HG02759 (cell line): ENCODE data around the gene ZNF71.
"Not testable (repeated sequence)": the region's sequence is repeated elsewhere in the genome, so short reads cannot be mapped to it uniquely, and the experiment has no call there.

ENCODE experiments used
- ATAC-seq: cut with Tn5 transposase; IDR thresholded peaks from one replicate; pipeline ENCODE4 v1.9.1; 2021; ENCODE audit warnings: mild to moderate bottlenecking, moderate library complexity; ENCODE audit not compliant: unreplicated experiment

ZNF71 gene

DNA sequence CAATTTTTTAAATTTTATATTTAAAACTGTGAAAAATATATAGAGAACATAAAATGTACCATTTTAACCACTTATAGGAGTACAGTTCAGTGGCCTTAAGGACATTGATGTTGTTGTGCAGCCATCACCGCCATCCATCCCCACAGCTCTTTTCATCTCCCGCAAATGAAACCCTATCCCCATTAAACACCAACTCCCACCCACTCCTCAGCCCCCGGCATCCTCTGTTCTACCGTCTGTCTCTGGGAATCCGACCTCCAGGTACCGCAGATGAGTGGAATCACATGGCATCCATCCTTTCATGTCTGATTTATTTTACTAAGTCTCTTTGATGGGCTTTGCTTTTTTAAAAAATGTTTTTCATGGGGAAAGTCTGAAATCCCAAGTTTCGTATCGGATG is 24.0 kb downstream of the ZNF71 start:
- no peak for ATAC-seq

DNA sequence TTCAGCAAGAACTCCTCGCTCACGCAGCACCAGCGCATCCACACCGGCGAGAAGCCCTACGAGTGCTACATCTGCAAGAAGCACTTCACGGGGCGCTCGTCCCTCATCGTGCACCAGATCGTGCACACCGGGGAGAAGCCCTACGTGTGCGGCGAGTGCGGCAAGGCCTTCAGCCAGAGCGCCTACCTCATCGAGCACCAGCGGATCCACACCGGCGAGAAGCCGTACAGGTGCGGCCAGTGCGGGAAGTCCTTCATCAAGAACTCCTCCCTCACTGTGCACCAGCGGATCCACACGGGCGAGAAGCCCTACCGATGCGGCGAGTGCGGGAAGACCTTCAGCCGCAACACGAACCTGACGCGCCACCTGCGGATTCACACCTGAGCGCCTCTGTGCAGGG is 27.3 kb downstream of the ZNF71 start:
- no peak for ATAC-seq

DNA sequence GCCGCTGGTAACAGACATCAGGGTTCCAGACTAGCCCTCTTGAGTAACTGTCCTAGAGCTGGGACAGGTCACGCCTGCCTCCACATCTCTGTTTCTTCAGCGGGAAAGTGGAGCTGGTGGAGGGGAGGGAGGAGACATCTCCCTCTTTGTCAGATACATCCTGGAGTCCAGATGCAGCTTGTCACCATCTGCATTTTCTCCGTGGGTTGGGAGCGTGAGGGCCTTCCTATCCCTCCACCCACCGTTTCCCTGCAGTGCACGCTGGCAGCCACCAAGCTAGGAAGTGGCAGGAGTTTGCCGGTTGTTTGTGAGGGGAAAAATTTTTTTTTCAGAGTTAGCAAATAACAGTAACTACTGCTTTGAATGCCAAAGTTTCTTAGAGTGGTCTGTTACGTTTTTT is 27.9 kb downstream of the ZNF71 start:
- ATAC-seq, result no peak

DNA sequence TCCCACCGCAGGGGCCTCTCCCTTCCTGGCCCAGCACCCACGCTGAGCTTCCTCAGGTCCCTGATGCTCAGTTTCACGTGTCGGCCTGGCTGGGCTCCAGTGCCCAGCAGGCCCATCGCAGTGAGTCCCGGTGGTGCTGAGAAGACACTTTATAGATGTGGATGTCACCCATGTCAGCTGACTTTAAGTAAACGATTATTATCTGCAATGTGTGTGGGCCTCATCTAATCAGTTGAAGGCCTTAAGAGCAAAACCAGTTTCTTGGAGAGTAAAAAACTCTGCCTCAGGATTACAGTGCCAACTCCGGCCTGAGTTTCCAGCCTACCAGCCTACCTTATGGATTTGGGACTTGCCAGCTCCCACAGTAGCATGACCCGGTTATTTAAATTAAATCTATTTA is 30.6 kb downstream of the ZNF71 start:
- ATAC-seq, result no peak

DNA sequence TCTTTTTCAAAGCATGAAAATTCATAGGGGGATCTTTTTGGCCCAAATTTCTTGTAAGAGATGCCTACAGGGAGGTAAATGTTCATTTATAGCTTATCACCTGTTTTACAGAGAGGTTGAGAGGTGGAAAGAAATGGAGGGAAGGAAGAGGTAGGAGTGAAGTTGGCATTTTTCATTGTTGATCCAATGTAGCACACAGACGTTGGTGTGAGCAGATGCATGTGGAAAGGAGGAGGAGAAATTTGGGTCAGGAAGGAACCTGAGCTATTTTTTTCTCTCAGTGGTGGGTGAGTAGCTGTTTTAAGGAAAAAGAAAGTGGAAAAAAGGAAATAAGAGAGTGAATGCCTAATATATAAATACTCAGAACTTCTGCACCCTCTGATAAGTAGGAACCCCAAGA is 37.9 kb downstream of the ZNF71 start:
- no peak for ATAC-seq

DNA sequence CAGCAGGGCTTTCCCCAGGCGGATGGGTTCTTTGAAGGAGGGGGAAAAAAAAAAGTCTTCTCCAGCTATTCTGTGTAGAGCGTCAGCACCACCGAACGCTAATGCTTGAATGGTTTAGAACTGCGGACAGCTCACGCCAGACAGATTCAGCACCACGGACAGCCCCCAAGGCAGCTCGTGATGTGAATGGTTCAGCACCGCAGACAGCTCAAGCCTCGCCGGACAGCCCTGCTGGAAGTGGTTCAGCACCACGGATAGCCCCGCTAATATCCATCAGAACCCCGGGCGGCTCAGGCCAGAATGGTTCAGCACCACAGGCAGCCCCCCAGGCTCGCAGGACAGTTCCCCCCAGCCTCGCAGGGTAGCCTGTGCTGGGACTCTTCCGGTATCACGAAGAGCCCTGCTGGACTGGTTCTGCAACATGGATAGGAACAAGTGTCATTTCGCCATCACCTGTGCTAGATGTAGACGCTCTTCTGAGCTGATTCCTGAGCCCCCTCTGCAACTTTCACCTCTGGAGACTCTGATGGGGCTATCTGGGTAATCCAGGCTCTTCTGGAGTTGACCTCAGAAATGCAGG is 43.0 kb downstream of the ZNF71 start:
- ATAC-seq, result no peak

DNA sequence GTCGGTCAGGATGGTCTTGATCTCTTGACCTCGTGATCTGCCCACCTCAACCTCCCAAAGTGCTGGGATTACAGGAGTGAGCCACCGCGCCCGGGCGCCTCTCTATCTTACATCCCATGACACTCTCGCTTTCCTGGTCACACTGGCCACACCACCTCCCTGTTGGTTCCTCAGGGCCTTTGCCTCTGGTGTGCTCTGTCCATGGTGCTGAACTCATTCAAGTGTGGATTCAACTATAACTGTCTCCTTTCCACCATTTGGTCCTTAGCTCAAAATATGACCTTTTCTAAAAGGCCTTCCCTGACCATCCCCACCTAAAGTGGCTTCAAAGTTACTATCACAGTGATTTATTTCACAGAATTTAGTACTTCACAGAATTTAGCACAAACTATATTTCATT is 44.1 kb downstream of the ZNF71 start:
- no peak for ATAC-seq

DNA sequence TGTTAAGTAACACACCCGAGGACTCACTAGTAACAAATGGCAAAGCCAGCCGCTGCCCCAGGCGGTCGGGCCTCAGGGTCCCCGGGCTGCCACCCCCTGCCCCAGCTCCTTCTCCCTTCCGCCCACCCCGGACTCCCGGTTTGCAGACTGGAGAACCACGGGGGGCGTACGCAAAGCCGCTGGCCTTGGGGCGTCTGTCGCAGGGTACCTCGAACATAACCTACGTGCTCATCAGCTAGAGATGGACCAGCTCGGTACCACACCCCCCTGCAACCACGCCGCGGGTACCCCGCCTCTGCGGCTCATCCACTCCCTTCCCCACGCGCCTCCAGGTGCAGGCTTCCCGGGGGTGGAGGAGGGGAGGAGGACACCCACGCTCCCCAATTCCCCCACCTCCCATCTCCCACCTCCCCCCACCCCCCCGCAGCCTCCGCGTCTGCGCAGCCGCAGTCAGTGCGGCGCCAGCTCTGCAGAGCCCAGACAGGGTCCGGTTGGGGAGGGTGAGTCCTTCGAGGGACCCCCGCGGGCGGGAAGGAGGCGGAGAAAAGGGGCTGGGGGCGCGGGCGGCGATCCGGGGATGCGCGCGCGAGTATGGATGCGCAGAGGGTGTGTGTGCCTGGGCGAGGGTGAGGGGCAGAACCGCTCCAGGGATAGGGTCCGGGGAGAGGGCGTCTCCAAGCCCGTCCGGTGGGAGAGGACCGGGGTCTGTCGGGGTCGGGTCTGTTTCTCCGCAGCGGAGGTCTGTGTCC is 47.8 kb downstream of the ZNF71 start, which contains the start of gene SMIM17:
Gene SMIM17 (plus strand): TSS at position 449 of the 749 bp plus-strand sequence. CDS start 2,509 bp downstream, outside the sequence.
- ATAC-seq, result no peak

DNA sequence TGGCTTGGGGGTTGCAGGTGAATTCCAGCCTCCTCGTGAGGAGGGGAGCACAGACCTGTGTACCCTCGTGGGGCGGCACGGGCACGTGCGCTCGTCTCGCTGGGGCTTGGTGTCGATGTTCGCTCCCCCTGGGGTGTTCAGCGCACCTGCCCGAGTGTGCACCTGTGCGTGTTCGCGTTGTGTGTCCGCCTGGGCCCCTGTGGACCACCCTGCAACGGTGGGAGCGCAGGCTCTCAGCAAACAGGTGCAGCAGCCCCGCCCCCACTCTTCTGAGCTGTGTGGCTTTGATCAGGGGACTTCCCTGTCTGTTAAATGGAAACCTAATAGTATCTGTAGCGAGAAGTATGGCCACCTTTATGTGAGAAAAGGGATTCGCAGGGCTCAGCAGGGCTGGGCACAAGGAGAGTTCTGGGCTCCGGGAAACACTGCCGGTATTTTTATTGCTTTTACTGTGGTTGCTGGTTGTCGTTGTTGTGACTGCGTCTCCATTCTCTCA is 48.4 kb downstream of the ZNF71 start:
- ATAC-seq, result no peak

DNA sequence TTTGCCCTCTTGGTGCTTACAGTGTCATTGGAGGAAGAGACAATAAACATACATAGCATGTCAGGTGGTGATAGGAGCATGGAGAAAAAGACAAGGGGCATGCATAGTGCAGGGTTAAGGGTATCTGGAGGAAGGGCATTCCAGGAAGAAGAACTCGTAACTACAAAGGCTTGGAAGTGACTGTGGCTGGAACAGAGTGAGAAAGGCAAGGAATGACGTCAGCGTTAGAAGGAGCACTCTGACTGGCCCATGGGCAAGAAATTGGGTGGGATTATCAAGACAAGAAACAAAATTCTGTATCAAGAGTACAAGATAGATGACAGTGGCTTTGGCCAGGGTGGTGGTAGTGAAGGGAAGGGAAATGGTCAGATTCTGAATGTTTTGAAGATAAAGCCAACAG is 59.0 kb downstream of the ZNF71 start:
- ATAC-seq, result no peak

DNA sequence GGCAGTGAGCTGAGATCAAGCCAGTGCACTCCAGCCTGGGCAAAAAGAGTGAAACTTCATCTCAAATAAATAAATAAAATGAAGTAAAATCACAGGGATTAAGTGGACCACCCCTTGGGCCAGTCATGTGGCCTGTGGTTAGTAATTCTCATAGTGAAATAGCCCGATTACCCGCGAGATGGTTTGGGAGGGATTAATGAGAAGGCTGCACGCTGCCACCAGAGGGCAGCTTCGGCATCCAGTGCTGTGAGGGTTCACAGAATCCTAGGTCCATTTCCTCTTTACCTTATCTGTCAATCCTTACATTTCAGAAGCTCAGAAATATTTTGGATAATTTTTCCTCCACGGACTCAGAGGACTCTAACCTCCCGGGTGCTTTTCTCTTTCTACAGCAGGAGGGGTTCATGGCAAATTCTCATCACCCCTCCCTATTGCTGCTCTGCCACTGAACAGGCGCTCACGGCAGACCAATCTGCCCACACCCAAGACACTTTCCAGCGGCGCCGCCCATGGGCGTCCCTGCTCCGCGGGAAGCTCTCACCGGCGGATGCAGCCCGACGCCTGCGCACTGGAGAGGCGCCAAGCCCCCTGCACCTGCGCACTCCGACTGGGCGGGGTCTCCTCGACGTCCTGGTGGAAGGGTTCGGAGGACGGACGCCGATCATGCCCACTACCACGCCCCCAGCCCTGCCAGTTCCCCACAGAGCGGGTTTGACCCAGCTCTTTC is 65.4 kb downstream of the ZNF71 start:
- ATAC-seq, result no peak

DNA sequence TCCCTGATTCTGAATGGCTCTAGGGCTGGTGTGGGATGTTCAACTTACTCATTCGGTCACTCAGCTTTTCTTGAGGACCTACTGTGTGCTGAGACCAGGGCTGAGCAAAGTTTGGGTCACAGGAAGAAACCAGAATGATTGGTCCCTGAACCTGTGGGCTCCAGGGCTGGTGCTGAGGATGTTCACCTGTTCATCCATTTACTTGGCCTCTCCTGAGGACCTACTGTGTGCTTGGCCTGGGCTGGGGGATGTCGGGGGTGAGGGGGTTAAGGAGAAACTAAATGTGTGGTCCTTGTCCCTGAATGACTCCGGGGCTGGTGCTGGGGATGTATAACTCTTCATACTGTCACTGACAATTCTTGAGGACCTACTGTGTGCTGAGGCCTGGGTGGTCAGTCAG is 66.1 kb downstream of the ZNF71 start:
- ATAC-seq, result no peak

DNA sequence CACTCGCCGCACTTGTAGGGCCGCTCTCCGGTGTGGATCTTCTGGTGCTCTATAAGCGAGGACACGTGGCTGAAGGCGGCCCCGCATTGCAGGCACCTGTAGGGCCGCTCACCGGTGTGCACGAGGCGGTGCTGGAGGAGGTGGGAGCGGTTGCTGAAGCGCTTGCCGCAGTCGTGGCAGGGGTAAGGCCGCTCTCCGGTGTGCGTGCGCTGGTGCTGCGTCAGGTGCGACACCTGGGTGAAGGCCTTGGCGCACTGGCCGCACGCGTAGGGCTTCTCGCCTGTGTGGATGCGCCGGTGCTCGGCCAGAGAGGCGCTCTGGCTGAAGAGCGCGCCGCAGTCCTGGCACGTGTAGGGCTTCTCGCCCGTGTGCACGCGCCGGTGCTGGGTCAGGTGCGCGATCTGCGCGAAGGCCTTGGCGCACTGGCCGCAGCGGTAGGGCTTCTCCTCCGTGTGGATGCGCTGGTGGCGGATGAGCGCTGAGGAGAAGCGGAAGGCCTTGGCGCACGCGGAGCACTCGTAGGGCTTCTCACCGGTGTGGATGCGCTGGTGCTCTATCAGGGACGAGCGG is 68.9 kb downstream of the ZNF71 start:
- ATAC-seq, result no peak

DNA sequence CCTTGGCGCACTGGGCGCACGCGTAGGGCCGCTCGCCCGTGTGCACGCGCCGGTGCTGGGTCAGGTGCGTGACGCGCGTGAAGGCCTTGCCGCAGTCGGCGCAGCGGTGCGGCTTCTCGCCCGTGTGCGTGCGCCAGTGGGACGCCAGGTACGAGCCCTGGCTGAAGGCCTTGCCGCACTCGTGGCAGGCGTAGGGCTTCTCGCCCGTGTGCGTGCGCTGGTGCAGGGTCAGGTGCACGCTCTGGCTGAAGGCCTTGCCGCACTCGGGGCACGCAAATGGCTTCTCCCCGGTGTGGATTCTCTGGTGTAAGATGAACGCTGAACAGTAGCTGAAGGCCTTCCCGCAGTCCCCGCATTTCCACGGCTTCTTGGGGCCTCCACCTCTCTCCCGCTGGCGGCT is 69.4 kb downstream of the ZNF71 start:
- ATAC-seq, result no peak

DNA sequence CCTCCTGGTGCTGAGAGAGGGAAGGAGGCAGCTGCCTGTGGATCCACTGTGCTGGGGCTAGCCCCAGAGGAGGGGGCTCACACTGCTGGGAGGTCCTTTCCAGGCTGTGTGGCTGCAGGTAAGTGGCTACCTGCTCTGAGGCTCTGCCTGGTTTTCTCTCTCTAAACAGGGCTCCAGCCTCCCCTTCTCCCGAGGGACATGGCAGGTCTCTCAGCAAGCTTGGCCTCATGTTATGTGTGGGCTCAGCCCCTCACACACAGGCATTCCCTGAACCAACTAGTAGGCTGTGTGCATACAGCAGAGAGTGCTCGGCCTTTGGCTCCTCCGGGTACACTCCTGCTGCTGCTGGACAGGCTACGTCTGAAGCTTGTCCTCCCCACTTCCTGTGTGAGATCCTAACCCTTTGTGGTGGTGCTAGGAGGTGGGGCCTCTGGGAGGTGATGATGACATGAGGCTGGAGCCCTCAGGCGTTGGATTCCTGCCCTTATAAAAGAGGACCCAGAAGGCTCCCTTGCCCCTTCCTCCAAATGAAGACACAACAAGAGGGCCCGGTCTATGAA is 72.3 kb downstream of the ZNF71 start:
- no peak for ATAC-seq

DNA sequence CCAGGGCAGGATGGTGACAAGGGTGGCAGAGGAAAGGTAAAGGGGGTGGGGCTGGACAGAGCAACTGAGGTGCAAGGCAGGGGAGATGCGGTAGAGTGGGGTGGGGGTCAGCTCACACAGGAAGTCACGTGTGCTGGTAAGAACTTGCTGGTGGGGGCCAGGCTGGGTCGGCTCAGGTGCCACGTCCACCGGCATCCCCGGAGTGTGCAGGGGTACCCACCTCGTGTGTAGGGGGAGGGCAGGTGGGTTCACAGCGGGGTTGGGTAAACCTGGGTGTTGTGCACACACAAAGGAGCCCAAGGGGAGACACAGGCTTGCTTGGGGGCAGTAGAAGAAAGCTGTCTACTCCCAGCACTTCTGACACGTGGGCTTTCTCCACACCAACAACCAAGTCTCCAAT is 73.6 kb downstream of the ZNF71 start:
- no peak for ATAC-seq

DNA sequence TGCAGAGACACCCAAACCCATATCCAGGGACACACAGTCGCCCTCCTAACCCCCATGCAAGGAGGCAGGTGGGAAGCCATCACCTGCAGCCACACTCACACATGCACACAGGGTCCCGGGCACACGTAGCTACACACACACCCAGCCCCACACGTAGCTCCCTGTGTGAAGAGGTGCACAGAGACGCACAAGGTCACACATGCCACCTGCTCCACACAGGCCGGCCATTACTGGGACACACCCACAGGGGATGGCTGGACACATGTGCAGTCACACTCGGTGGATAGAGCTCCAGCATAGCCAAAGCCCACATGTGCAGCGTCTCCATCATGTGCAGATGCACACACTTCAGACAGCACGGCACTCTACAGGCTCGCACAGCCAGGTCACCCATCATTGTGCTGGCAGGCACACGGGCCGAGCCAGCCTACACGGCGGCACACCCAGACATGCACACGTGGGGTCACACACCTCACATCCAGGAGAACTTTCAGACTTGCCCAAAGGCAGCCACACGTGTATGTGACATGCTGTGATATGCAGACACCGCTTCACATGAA is 75.4 kb downstream of the ZNF71 start:
- ATAC-seq, result no peak

DNA sequence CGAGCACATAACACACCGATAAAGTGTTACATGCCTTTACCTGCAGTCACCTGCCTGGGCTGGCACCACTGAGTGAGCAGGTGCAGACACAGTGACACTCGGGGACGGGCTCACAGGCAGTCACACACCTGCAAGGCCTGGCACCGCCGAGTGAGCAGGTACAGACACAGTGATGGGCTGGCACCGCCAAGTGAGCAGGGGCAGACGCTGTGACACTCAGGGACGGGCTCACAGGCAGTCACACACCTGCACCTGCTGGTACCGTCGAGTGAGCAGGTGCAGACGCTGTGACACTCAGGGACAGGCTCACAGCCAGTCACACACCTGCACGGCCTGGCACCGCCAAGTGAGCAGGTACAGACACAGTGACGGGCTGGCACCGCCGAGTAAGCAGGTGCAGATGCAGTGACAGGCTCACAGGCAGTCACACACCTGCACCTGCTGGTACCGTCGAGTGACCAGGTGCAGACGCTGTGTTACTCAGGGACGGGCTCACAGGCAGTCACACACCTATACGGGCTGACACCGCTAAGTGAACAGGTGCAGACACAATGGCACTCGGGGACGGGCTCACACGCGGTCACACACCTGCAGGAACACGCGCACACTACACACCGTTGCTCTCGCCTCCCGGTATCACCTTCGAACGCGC is 76.0 kb downstream of the ZNF71 start:
- ATAC-seq, result no peak

DNA sequence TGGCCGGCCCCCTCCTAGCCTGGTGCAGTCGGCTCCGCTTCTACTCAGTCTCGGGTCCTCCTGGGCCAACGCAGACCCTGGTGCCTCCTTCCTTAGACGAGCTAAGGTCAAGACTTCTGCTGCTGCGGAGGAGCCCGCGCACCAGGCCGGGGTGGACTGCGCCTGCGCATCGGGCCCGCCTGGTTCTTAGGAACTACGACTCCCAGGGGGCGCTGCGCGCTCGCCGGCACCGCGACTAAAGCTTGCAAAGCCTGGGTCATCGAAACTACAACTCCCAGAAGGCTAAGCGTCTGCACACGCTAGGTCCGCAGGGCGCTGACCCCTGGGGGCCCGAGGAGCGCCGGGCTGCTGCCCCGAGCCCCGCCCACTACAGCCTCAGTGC is 76.5 kb downstream of the ZNF71 start, which contains the start of gene ZNF835:
Gene ZNF835 (minus strand): TSS at position 145 of the 382 bp plus-strand sequence. CDS start 6,559 bp downstream, outside the sequence.
- no peak for ATAC-seq

DNA sequence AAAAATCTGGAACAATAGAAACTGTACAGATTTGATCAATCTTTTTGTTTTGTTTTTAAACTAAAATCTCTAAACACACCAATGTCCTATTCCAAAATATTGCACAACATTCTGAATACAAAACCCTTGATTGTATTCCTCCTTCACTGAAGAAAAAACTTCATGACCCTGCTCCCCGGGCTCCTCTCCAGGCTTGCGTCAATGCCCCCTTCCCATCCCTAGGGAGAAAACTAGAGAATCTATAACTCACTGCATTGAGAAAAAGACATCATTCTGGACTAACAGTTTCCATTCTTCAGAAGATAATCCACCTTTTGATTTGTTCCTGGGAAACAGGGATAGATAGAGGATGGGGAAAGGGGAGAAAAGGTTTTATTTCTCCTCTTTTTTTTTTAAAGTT is 77.5 kb downstream of the ZNF71 start:
- ATAC-seq, result not testable (repeated sequence)
